NT2/D1 (cell line): ENCODE measurements around the gene INMT.

Experiments used
- DNase-seq: peaks from one replicate; pipeline ENCODE4 v3.0.0-alpha.2; 2011; ENCODE audit warnings: low read depth, low spot score
- H3K27me3 ChIP-seq: 2 replicates; pipeline ENCODE4 v1.6.0; 2011; ENCODE audit warnings: mild to moderate bottlenecking; ENCODE audit not compliant: insufficient read length, insufficient read depth
- H3K36me3 ChIP-seq: 2 replicates; pipeline ENCODE4 v1.6.1; 2011; ENCODE audit warnings: mild to moderate bottlenecking, low read length, mixed read lengths; ENCODE audit not compliant: insufficient read depth, insufficient read length
- H3K4me1 ChIP-seq: 2 replicates; pipeline ENCODE4 v1.5.1; 2011; ENCODE audit not compliant: insufficient read depth, insufficient read length
- H3K4me3 ChIP-seq: 2 replicates; pipeline ENCODE4 v1.5.1; 2011; ENCODE audit warnings: low read depth; ENCODE audit not compliant: insufficient read length
- H3K9ac ChIP-seq: 2 replicates; pipeline ENCODE4 v1.6.0; 2011; ENCODE audit warnings: low read depth; ENCODE audit not compliant: insufficient read length
- H3K9me3 ChIP-seq: 2 replicates; pipeline ENCODE4 v1.5.1; 2011; ENCODE audit warnings: mild to moderate bottlenecking, low read length; ENCODE audit not compliant: insufficient read depth
- SUZ12 ChIP-seq: IDR thresholded peaks from 2 replicates; pipeline ENCODE4 v1.6.1; 2011; ENCODE audit not compliant: insufficient read length, insufficient read depth; ENCODE audit errors: extremely low read depth
- YY1 ChIP-seq: IDR thresholded peaks from 2 replicates; pipeline ENCODE4 v1.6.1; 2011; ENCODE audit not compliant: insufficient read length, insufficient read depth
- ZNF274 ChIP-seq: IDR thresholded peaks from 2 replicates; pipeline ENCODE4 v1.6.1; 2011; ENCODE audit warnings: mild to moderate bottlenecking, low read depth, low read length

The INMT gene

GRCh38 chr7:30804078-30804661, 52.2 kb downstream of the INMT start:
- TF ChIP-seq YY1, result no peak
- no peak for TF ChIP-seq ZNF274
- TF ChIP-seq SUZ12, result no peak
- peaks cover 2% of the 10 kb centered on the region for H3K4me1 ChIP-seq
- no peak for DNase-seq
- H3K36me3 ChIP-seq, result peaks cover 13% of the 10 kb centered on the region
- H3K4me3 ChIP-seq, result no peak overlapping the region
- no peaks in the 10 kb centered on the region for H3K27me3 ChIP-seq
- no peak overlapping the region for H3K9ac ChIP-seq
- no peaks in the 10 kb centered on the region for H3K9me3 ChIP-seq

- no peaks in the 10 kb centered on the region for H3K9me3 ChIP-seq
- no peak for DNase-seq
- no peak for TF ChIP-seq YY1
- TF ChIP-seq SUZ12, result no peak
- TF ChIP-seq ZNF274, result no peak
- H3K27me3 ChIP-seq, result no peaks in the 10 kb centered on the region
- peaks cover 2% of the 10 kb centered on the region for H3K4me1 ChIP-seq
- H3K4me3 ChIP-seq, result no peak overlapping the region
- no peak overlapping the region for H3K9ac ChIP-seq
- H3K36me3 ChIP-seq, result peaks cover 13% of the 10 kb centered on the region
Observed at GRCh38 chr7:30805081-30805691, 53.3 kb downstream of the INMT start.

- TF ChIP-seq ZNF274, result no peak
- TF ChIP-seq YY1, result no peak
- TF ChIP-seq SUZ12, result no peak
- no peaks in the 10 kb centered on the region for H3K9me3 ChIP-seq
- peaks cover under 1% of the 10 kb centered on the region for H3K4me1 ChIP-seq
- no peak overlapping the region for H3K4me3 ChIP-seq
- no peak overlapping the region for H3K9ac ChIP-seq
- DNase-seq, result no peak
- peaks cover 13% of the 10 kb centered on the region for H3K36me3 ChIP-seq
- H3K27me3 ChIP-seq, result no peaks in the 10 kb centered on the region
Observed at GRCh38 chr7:30805931-30806330, 54.0 kb downstream of the INMT start.
